GM12892 (cell line): ENCODE measurements around the gene HLA-B.

ENCODE experiments used
- POLR2A ChIP-seq: IDR thresholded peaks from 2 replicates; pipeline ENCODE4 v1.6.1; 2011; ENCODE audit warnings: low read depth, low read length, control low read depth
- POLR2AphosphoS5 ChIP-seq: IDR thresholded peaks from 2 replicates; pipeline ENCODE4 v1.6.1; 2011; ENCODE audit warnings: low read depth, low read length, control low read depth

DNA sequence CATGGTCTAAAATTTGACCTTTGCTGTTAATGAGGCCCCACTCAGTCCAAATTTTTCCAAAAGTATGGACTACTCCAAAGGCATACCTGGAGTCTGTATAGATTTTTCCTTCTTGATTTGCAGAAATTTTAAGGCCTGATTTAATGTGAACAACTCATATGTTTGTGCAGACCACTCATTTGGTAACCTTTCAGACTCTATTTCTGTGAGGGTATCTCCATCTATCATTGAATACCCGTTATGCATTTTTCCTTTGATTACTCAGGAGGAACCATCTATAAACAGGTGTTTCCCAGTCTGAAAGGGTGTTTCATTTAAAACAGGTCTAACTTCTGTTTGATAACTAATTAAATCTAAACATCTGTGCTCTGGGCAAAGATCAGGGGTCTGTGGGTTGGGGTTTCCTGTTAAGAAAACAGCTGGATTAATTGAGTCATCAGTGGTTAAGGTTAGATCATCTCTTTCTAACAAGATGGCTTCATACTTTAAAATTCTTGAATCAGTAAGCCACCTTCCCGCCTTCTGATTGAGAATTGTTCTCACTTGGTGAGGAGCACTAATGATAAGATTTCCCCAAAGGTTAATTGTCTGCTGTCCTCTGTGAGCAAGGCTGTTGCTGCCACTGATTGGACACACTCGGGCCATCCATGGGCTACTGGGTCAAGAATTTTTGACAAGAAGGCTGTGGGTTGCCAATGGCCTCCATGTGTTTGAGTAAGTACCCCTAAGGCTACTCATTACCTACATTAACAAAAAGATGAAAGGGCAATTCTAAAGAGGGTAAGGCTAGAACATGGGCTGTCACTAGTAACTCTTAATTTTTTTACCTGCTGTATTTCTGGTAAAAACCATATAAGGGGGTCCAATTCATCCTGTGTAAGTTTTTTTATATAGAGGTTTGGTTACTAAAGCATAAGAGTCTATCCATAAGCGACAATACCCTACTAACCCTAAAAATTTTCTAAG is 24.1 kb downstream of the HLA-B start:
- no peak for TF ChIP-seq POLR2A
- no peak for TF ChIP-seq POLR2AphosphoS5
